Measurements from ENCODE around the gene IRAK1. TPM values are rescaled to one million over a fixed set of nuclear protein-coding genes. Genes with fewer than 3 reads are reported as not detected.
"Not testable (repeated sequence)": the region's sequence is repeated elsewhere in the genome, so short reads cannot be mapped to it uniquely, and the experiment has no call there.

The IRAK1 gene
- total RNA-seq, 2 donors from 2014 or later = 75.3 to 92.5 TPM

DNA sequence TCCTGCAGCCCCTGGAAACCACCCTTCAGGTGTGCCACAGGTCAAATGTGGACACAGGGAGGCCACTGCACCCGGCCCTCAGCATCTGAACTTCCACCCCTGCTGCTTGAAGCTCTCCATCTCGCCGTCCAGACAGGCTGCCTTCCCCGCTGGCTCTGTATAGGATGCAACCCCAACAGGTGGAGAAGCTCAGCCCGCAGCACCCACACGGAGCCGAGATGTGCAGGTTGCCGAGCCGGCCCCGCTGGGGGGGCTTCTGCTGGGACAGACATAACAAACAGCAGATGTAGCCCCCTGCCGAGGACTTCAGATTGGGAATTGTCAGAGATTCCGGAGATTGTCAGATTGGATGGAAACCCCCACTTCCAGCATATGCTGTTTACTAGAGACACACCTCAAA lies 26.6 kb downstream of the IRAK1 start:
- no peak for DNase-seq
- H3K9me3 ChIP-seq (ENCODE audit: control insufficient read depth, low read length, poor library complexity, severe bottlenecking) = no peaks in the 10 kb centered on the region
- no peak overlapping the region for H3K27ac Mint-ChIP-seq
- H3K27me3 Mint-ChIP-seq = no peaks in the 10 kb centered on the region
- H3K4me1 Mint-ChIP-seq = peaks cover 10% of the 10 kb centered on the region
- H3K36me3 Mint-ChIP-seq (ENCODE audit: low read depth) = no peaks in the 10 kb centered on the region
- H3K4me3 Mint-ChIP-seq = no peak overlapping the region
- ATAC-seq = no peak

DNA sequence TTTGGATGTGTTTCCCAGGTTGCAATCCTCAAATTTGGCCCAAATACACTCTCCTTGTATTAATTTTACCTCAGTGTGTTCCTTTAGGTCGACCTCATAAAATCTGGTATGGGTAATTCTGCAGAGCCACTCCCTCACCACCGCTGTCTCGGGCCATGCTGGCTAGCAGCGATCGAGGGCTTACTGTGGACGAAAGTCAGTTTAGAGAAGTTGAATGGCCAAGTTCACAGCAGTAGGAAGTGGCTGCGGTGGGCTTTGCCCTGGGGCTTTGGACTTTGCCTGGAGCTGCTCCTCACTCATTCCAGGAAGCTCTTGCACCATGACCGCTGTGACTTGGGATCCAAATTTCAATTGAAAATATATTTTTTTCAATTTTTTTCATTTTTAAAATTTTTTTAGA lies 27.5 kb downstream of the IRAK1 start:
- Mint-ChIP-seq H3K4me1 (peaks cover 10% of the 10 kb centered on the region), H3K36me3 (ENCODE audit: low read depth) (no peaks in the 10 kb centered on the region), H3K27me3 (no peaks in the 10 kb centered on the region), H3K4me3 (no peak overlapping the region), H3K27ac (no peak overlapping the region)
- no peaks in the 10 kb centered on the region for H3K9me3 ChIP-seq (ENCODE audit: control insufficient read depth, low read length, poor library complexity, severe bottlenecking)
- ATAC-seq = no peak
- no peak for DNase-seq

DNA sequence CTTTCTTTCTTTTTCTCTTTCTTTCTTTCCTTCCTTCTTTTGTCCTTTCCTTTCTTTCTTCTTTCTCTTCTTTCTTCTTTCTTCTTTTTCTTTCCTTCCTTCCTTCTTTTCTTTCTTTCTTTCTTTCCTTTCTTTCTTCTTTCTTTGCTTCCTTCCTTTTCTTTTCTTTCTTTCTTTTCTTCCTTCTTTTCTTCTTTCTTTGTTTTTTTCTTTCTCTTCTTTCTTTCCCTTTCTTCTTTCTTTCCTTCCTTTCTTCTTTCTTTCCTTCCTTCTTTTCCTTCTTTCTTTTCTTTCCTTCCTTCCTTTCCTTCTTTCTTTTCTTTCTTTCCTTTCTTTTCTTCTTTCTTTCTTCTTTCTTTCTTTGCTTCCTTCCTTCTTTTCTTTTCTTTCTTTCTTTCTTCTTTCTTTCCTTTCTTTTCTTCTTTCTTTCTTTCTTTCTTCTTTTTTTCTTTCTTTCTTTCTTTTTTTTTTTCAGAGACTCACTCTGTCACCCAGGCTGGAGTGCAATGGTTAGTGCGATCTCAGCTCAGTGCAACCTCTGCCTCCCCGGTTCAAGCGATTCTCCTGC lies 28.6 kb downstream of the IRAK1 start:
- peaks cover 10% of the 10 kb centered on the region for H3K4me1 Mint-ChIP-seq
- DNase-seq (no peak), ATAC-seq (no peak)
- H3K36me3 Mint-ChIP-seq (ENCODE audit: low read depth) = no peaks in the 10 kb centered on the region
- H3K4me3 Mint-ChIP-seq = no peak overlapping the region
- no peaks in the 10 kb centered on the region for H3K9me3 ChIP-seq (ENCODE audit: control insufficient read depth, low read length, poor library complexity, severe bottlenecking)
- no peak overlapping the region for H3K27ac Mint-ChIP-seq
- no peaks in the 10 kb centered on the region for H3K27me3 Mint-ChIP-seq

DNA sequence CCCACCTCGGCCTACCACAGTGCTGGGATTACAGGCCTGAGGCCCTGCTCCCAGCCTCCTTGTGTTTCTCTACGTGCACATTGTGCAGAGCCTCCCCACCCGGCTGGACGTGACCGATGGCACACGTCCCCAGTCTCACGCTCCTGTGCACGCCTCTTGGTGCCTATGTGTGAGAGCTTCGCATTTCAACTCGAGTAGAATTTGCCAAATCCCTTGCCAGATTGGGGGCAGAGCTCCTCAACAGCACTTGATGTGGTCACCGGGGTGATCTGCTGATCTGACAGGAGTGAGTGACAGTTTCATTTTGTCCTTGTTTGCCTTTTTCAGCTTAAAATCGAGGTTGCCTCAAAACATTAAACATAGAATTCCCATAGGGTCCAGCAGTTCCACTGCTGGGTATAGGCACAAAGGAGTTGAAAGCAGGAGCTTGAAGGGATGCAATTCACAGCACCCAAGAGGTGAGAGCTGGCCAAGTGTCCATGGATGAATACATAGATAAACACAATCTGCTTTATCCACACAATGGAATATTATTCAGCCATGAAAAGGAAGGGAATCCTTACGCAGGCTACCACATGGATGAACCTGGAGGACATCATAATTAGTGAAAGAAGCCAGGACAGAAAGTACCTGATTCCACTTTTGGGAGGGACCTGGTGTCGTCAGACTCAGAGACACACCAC lies 29.6 kb downstream of the IRAK1 start:
- Mint-ChIP-seq H3K4me1 (peaks cover 14% of the 10 kb centered on the region), H3K27ac (peak overlapping the region; percentile 92), H3K36me3 (ENCODE audit: low read depth) (no peaks in the 10 kb centered on the region), H3K27me3 (no peaks in the 10 kb centered on the region), H3K4me3 (peak overlapping the region; percentile 75)
- H3K9me3 ChIP-seq (ENCODE audit: control insufficient read depth, low read length, poor library complexity, severe bottlenecking) = no peaks in the 10 kb centered on the region
- peak; percentile 40 for ATAC-seq
- DNase-seq = no peak

DNA sequence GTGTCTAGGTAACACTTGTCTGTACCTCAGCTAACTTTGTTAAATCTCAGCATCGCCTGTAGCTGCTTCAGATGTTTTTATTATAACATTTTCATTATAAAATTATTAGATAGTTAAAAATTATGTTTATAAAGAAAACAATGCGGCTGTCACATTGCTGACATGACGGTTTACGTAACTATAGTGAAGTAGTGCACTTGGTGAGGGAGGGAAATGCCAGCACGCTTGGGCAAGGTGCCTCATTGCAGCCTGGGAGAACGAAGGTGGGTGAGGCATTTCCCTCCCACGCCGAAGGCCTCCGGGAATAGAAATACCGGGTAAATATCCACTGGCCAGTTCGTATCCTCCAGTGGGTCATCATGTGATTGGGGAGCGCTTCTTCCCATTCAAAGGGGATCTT lies 31.2 kb downstream of the IRAK1 start:
- Mint-ChIP-seq H3K4me3 (no peak overlapping the region), H3K27me3 (no peaks in the 10 kb centered on the region), H3K27ac (no peak overlapping the region), H3K36me3 (ENCODE audit: low read depth) (no peaks in the 10 kb centered on the region), H3K4me1 (peaks cover 19% of the 10 kb centered on the region)
- no peaks in the 10 kb centered on the region for H3K9me3 ChIP-seq (ENCODE audit: control insufficient read depth, low read length, poor library complexity, severe bottlenecking)
- DNase-seq (no peak), ATAC-seq (no peak)

DNA sequence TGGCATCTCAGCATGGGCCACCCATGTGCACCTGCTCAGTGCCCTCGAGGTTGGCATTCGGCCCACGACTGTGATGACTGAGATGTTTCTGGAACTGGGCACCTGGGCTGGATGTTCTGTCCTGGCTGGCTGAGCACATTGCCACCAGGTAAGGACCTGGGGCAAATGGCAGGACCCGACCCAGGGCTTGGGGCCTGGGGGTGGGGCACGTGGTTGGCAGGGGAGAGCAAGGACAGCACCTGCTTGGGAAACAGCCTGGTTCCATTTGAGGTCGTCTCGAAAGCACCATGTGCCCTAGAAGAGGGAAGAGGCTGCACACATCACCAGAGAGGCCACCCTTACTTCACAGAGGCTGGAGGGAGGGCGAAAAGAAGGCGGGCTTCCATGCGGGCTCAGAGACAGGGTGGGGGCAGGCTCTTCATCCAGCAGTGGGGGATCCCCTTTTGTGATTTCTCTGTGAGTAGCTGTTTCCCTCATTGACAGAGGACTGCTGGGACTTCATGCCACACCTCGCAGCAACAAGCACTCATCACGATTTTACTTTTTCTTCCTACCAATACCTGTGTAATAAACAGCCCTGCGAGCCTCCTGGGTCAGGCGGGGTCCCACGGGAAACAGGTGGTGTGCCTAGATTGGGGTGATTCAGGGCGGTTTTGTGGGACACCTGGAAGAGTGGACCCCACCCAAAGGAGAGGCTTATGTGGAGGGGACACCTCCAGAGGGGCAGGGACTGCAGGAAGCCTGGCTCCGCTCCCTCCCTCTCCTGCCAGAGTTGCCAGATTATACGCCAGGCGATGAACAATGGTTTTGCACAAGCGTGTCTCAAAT lies 35.1 kb downstream of the IRAK1 start:
- DNase-seq (peak in 1 of 3 donors; percentile 36), ATAC-seq (peak; percentile 69)
- Mint-ChIP-seq H3K27ac (peak overlapping the region; percentile 89), H3K36me3 (ENCODE audit: low read depth) (no peaks in the 10 kb centered on the region), H3K4me3 (peak overlapping the region; percentile 87), H3K27me3 (no peaks in the 10 kb centered on the region), H3K4me1 (peaks cover 24% of the 10 kb centered on the region)
- no peaks in the 10 kb centered on the region for H3K9me3 ChIP-seq (ENCODE audit: control insufficient read depth, low read length, poor library complexity, severe bottlenecking)

DNA sequence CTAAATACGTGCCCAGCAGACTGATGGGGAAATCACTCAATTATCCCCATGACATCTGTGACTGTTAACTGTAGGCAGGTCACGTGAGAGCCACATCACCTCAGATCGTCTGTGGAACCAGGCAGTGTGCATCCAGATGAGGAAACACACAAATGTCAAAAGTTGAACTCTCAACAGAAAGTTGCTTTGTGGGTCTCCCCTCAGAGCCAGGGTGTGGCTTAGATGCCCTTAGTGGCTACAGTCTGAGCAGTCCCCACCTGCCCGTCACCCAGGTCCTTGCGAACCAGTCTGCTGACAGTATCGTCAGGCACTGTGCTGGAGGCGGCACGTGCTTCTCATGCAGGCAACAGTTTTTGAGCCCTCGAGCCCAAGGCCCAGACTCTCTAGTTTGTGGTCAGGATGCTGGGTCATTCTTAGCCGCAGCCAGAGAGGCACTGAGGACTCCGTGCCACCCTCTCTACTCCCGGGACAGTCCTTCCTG lies 36.3 kb downstream of the IRAK1 start:
- ATAC-seq = no peak
- DNase-seq = no peak

DNA sequence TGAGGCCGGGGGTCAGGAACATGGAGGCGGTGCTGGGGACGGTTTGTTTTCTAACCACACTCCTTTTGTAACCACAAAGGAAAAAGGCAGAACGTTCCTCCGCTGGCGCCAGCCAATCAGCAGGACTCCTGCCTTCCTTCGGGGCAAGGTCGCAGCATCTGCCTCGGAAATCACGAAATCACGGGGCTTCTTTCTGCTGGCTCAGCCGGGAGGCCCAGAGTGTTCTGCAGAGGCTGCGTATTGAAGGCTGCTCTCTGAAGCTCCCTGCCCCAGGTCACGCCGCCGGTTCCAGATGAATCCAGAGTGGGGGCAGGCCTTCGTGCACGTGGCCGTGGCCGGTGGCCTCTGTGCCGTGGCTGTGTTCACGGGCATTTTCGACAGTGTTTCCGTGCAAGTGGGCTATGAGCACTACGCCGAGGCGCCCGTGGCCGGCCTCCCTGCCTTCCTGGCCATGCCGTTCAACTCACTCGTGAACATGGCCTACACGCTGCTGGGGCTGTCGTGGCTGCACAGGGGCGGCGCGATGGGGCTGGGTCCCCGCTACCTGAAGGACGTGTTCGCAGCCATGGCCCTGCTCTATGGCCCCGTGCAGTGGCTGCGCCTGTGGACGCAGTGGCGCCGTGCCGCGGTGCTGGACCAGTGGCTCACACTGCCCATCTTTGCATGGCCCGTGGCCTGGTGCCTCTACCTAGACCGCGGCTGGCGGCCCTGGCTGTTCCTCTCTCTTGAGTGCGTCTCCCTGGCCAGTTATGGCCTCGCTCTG lies 37.8 kb downstream of the IRAK1 start:
- Mint-ChIP-seq H3K4me1 (peaks cover 24% of the 10 kb centered on the region), H3K36me3 (ENCODE audit: low read depth) (no peaks in the 10 kb centered on the region), H3K4me3 (peak overlapping the region; percentile 83), H3K27me3 (no peaks in the 10 kb centered on the region), H3K27ac (peak overlapping the region; percentile 93)
- H3K9me3 ChIP-seq (ENCODE audit: control insufficient read depth, low read length, poor library complexity, severe bottlenecking) = no peaks in the 10 kb centered on the region
- DNase-seq (peak; percentile 32 to 53 (median 41)), ATAC-seq (peak; percentile 59)

More for the DNA sequence above, 36.3 kb downstream of the IRAK1 start:
- Mint-ChIP-seq H3K36me3 (ENCODE audit: low read depth) (no peaks in the 10 kb centered on the region), H3K4me1 (peaks cover 24% of the 10 kb centered on the region), H3K27ac (peak overlapping the region; percentile 93), H3K27me3 (no peaks in the 10 kb centered on the region), H3K4me3 (peak overlapping the region; percentile 83)
- no peaks in the 10 kb centered on the region for H3K9me3 ChIP-seq (ENCODE audit: control insufficient read depth, low read length, poor library complexity, severe bottlenecking)

DNA sequence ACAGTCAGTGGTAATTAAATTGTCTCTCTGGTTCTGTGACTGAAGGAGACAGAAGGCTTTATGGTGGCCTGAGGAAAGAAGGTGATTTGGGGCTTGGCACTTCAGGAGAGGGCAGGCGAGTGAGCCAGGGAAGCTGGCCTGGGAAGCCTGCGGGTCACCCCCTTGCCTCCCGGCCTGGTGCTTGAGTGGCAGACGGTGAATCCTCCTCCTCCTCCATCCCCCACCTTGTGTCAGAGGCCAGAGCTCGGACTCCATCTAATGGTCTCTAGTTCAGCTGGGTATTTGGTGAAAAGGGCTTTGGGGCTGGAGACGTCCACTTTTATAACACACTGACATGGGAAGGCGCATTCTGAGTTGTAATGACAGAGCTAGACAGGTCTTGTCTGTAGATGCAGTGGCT lies 38.5 kb downstream of the IRAK1 start:
- Mint-ChIP-seq H3K36me3 (ENCODE audit: low read depth) (no peaks in the 10 kb centered on the region), H3K27ac (peak overlapping the region; percentile 93), H3K4me1 (peaks cover 24% of the 10 kb centered on the region), H3K27me3 (no peaks in the 10 kb centered on the region), H3K4me3 (peak overlapping the region; percentile 83)
- H3K9me3 ChIP-seq (ENCODE audit: control insufficient read depth, low read length, poor library complexity, severe bottlenecking) = no peaks in the 10 kb centered on the region
- no peak for DNase-seq
- ATAC-seq = no peak

DNA sequence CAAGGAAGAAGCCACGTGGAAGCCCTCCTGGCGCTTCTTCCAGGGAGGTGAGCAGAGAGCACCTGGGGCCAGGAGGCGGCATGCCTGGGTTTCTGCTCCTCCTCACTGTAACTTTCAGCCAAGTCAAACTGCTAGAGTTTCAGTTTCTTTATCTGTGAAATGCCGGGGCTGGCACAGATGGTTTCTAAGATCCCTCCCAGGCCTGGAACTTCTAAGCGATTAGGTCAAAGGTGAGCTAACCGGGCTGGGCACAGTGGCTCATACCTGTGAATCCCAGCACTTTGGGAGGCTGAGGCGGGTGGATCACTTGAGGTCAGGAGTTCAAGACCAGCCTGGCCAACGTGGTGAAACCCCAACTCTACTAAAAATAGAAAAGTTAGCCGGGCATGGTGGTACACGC lies 39.3 kb downstream of the IRAK1 start:
- H3K27me3 Mint-ChIP-seq; DNase-seq; H3K9me3 ChIP-seq (ENCODE audit: control insufficient read depth, low read length, poor library complexity, severe bottlenecking); H3K36me3 Mint-ChIP-seq (ENCODE audit: low read depth): not testable (repeated sequence)
- Mint-ChIP-seq H3K4me1 (peaks cover 24% of the 10 kb centered on the region), H3K27ac (peak overlapping the region; percentile 93), H3K4me3 (peak overlapping the region; percentile 85)
- ATAC-seq = peak; percentile 55

DNA sequence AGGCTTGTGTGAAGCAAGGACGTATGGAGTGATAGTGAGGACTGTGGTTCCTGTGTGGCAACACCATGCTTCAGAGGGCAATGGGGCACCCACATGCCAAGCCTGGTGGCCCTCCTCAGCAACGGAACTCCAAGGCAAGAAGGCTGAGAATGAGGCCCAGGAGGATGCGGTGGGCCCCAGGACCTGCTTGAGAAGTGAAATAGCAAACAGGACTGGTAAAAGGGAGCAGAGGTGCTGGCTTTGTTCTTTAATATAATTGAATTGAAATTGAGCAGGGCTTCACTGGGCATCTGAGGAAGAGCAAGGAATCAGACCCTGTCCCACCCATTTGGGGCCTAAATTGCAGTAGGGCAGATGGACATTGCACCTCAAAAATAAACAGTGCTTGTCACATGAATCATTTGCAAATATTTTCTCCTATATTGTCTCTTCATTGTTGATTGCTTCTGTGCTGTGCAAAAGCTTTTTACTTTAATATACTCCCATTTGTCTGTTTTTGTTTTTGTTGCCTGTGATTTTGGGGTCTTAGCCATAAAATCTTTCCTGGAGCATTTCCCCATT lies 44.9 kb downstream of the IRAK1 start:
- Mint-ChIP-seq H3K27ac (peak overlapping the region; percentile 81), H3K27me3 (no peaks in the 10 kb centered on the region), H3K36me3 (ENCODE audit: low read depth) (peaks cover 2% of the 10 kb centered on the region), H3K4me3 (peak overlapping the region; percentile 85), H3K4me1 (peaks cover 13% of the 10 kb centered on the region)
- ATAC-seq (no peak), DNase-seq (no peak)
- H3K9me3 ChIP-seq (ENCODE audit: control insufficient read depth, low read length, poor library complexity, severe bottlenecking) = no peaks in the 10 kb centered on the region

DNA sequence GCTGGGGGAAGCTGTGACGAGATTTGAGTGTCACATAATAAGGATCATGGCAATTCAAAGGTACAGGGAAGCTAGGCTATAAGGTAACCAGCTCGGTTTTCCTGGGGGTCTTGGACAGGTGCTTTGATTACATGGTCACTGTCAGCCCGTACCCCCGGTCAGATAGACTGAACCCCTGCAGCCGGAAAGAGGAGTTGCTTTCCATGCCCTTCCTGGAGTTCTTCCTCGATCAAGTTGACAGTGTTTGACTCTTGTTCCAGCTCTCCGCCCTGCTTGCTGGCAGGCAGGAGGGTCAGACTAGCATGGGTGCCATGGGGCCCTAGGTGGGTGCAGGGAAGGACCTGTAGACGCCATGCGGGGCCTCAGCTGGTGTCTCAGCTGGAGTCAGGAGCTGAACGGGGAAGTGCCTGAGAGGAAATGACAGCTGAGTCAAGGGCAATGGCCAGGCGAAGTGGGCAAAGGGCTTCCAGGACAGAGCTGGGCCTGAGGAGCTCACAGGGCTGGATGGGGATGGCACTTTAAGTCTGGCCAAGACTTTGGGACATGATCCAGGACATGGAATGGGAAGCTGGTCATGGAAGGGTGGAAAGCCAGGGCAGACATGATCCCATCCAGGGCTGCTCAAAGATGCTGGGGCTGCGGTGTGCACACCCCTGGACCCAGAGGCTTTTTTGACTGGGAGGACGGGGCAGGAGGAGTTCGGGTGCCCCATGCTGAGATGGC lies 45.5 kb downstream of the IRAK1 start:
- ATAC-seq (no peak), DNase-seq (no peak)
- H3K4me1 Mint-ChIP-seq = peaks cover 13% of the 10 kb centered on the region
- peak overlapping the region; percentile 81 for H3K27ac Mint-ChIP-seq
- no peaks in the 10 kb centered on the region for H3K9me3 ChIP-seq (ENCODE audit: control insufficient read depth, low read length, poor library complexity, severe bottlenecking)
- peak overlapping the region; percentile 85 for H3K4me3 Mint-ChIP-seq
- peaks cover 2% of the 10 kb centered on the region for H3K36me3 Mint-ChIP-seq (ENCODE audit: low read depth)
- no peaks in the 10 kb centered on the region for H3K27me3 Mint-ChIP-seq
